C1 segment of cervical spinal cord (tissue), 14 donors: ENCODE data around the gene EYS.

ENCODE experiments used
- DNase-seq, 14 donors: peaks; one replicate each; lab custom pipeline; 2025; lab: John Stamatoyannopoulos, UW

EYS gene

GRCh38 chr6:64602993-64603392 lies 1104.0 kb downstream of the EYS start:
- DNase-seq, result no peak

GRCh38 chr6:64591676-64592036 lies 1115.4 kb downstream of the EYS start:
- DNase-seq, result no peak

GRCh38 chr6:64590965-64591675 lies 1115.9 kb downstream of the EYS start:
- DNase-seq, result no peak

- DNase-seq, result no peak
Observed at GRCh38 chr6:64589961-64590360, 1117.1 kb downstream of the EYS start.

GRCh38 chr6:64580346-64580745 lies 1126.7 kb downstream of the EYS start:
- no peak for DNase-seq

- DNase-seq, result no peak
Observed at GRCh38 chr6:64553249-64553786, 1153.7 kb downstream of the EYS start.

GRCh38 chr6:64547594-64548268 lies 1159.3 kb downstream of the EYS start:
- DNase-seq, result no peak

- DNase-seq, result no peak
Observed at GRCh38 chr6:64539917-64540316, 1167.1 kb downstream of the EYS start.

GRCh38 chr6:64538722-64539121 lies 1168.3 kb downstream of the EYS start:
- DNase-seq, result no peak

- no peak for DNase-seq
Observed at GRCh38 chr6:64527899-64528298, 1179.1 kb downstream of the EYS start.

- no peak for DNase-seq
Observed at GRCh38 chr6:64522859-64523258, 1184.2 kb downstream of the EYS start.

GRCh38 chr6:64520050-64520449 lies 1187.0 kb downstream of the EYS start:
- no peak for DNase-seq

- DNase-seq, result no peak
Observed at GRCh38 chr6:64516393-64516792, 1190.6 kb downstream of the EYS start.

- no peak for DNase-seq
Observed at GRCh38 chr6:64507661-64508060, 1199.4 kb downstream of the EYS start.

GRCh38 chr6:64505312-64505711 lies 1201.7 kb downstream of the EYS start:
- no peak for DNase-seq

- no peak for DNase-seq
Observed at GRCh38 chr6:64504503-64504902, 1202.5 kb downstream of the EYS start.

- no peak for DNase-seq
Observed at GRCh38 chr6:64502801-64503200, 1204.2 kb downstream of the EYS start.

GRCh38 chr6:64497634-64498033 lies 1209.4 kb downstream of the EYS start:
- no peak for DNase-seq

GRCh38 chr6:64489763-64490162 lies 1217.3 kb downstream of the EYS start:
- DNase-seq, result no peak

- no peak for DNase-seq
Observed at GRCh38 chr6:64486578-64487351, 1220.3 kb downstream of the EYS start.

GRCh38 chr6:64483956-64484499 lies 1223.0 kb downstream of the EYS start:
- DNase-seq, result no peak

GRCh38 chr6:64482631-64483030 lies 1224.4 kb downstream of the EYS start:
- DNase-seq, result no peak
